ENCODE results near the gene CCDC121.
"Not testable (repeated sequence)": the region's sequence is repeated elsewhere in the genome, so short reads cannot be mapped to it uniquely, and the experiment has no call there.

The CCDC121 gene

GRCh38 chr2:27595412-27595811, 33.4 kb downstream of the CCDC121 start:
- not testable (repeated sequence) for H3K4me1 ChIP-seq (ENCODE audit: insufficient read depth, low read length); H3K4me3 ChIP-seq (ENCODE audit: low read length); H3K27ac ChIP-seq (ENCODE audit: low read depth, low read length); H3K27me3 ChIP-seq (ENCODE audit: insufficient read depth, low read length); H3K9ac ChIP-seq (ENCODE audit: low read depth, low read length)
- 96% methylated on average over 9 of the region's 9 CpGs for WGBS
- peaks cover 18% of the 10 kb centered on the region for H3K36me3 ChIP-seq (ENCODE audit: insufficient read depth, low read length)
- H3K9me3 ChIP-seq (ENCODE audit: insufficient read depth, low read depth, low read length): peaks cover 28% of the 10 kb centered on the region

DNA sequence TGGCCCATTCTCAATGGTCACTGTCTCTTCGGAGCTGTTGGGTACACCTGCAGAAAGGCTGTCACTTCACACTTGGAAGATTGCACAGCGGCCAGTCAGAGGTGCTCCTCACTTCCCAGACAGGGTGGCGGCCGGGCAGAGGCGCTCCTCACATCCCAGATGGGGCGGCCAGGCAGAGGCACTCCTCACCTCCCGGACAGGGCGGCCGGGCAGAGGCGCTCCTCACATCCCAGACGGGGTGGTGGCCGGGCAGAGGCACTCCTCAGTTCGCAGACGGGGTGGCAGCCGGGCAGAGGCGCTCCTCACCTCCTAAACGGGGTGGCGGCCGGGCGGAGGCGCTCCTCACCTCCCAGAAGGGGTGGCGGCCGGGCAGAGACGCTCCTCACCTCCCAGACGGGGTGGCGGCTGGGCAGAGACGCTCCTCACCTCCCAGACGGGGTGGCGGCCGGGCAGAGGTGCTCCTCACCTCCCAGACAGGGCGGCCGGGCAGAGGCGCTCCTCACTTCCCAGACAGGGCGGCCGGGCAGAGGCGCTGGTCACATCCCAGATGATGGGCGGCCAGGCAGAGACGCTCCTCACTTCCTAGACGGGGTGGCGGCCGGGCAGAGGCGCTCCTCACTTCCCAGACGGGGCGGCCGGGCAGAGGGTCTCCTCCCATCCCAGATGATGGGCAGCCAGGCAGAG, 34.6 kb downstream of the CCDC121 start:
- 96% methylated on average over 45 of the region's 45 CpGs for WGBS
- not testable (repeated sequence) for H3K4me1 ChIP-seq (ENCODE audit: insufficient read depth, low read length); H3K27me3 ChIP-seq (ENCODE audit: insufficient read depth, low read length); H3K27ac ChIP-seq (ENCODE audit: low read depth, low read length); H3K36me3 ChIP-seq (ENCODE audit: insufficient read depth, low read length); H3K9ac ChIP-seq (ENCODE audit: low read depth, low read length); H3K4me3 ChIP-seq (ENCODE audit: low read length)
- H3K9me3 ChIP-seq (ENCODE audit: insufficient read depth, low read depth, low read length): peaks cover 35% of the 10 kb centered on the region

GRCh38 chr2:27593240-27593639, 35.6 kb downstream of the CCDC121 start:
- Histone ChIP-seq H3K4me3 (ENCODE audit: low read length) (no peak overlapping the region), H3K9me3 (ENCODE audit: insufficient read depth, low read depth, low read length) (peaks cover 35% of the 10 kb centered on the region), H3K27ac (ENCODE audit: low read depth, low read length) (no peak overlapping the region), H3K27me3 (ENCODE audit: insufficient read depth, low read length) (no peaks in the 10 kb centered on the region), H3K9ac (ENCODE audit: low read depth, low read length) (no peak overlapping the region), H3K36me3 (ENCODE audit: insufficient read depth, low read length) (peaks cover 3% of the 10 kb centered on the region; the same call in 1 of the 2 replicates), H3K4me1 (ENCODE audit: insufficient read depth, low read length) (no peaks in the 10 kb centered on the region)
- 97% methylated on average over 2 of the region's 2 CpGs for WGBS

GRCh38 chr2:27591745-27592144, 37.1 kb downstream of the CCDC121 start:
- H3K4me1 ChIP-seq (ENCODE audit: insufficient read depth, low read length): no peaks in the 10 kb centered on the region
- no peak overlapping the region for H3K4me3 ChIP-seq (ENCODE audit: low read length)
- H3K36me3 ChIP-seq (ENCODE audit: insufficient read depth, low read length): no peaks in the 10 kb centered on the region; the same call in 1 of the 2 replicates
- no peak overlapping the region for H3K9ac ChIP-seq (ENCODE audit: low read depth, low read length)
- no peaks in the 10 kb centered on the region for H3K27me3 ChIP-seq (ENCODE audit: insufficient read depth, low read length)
- no peak overlapping the region for H3K27ac ChIP-seq (ENCODE audit: low read depth, low read length)
- peaks cover 35% of the 10 kb centered on the region for H3K9me3 ChIP-seq (ENCODE audit: insufficient read depth, low read depth, low read length)
- WGBS: 95% methylated on average over 3 of the region's 3 CpGs

- Histone ChIP-seq H3K9me3 (ENCODE audit: insufficient read depth, low read depth, low read length) (peaks cover 19% of the 10 kb centered on the region), H3K27ac (ENCODE audit: low read depth, low read length) (no peak overlapping the region), H3K9ac (ENCODE audit: low read depth, low read length) (no peak overlapping the region), H3K4me1 (ENCODE audit: insufficient read depth, low read length) (peaks cover 3% of the 10 kb centered on the region; the same call in 1 of the 2 replicates), H3K36me3 (ENCODE audit: insufficient read depth, low read length) (no peaks in the 10 kb centered on the region; the same call in 1 of the 2 replicates), H3K4me3 (ENCODE audit: low read length) (no peak overlapping the region), H3K27me3 (ENCODE audit: insufficient read depth, low read length) (no peaks in the 10 kb centered on the region)
- WGBS: 100% methylated on average over 1 of the region's 2 CpGs
These were observed 40.5 kb downstream of the CCDC121 start for GRCh38 chr2:27588308-27588707.

DNA sequence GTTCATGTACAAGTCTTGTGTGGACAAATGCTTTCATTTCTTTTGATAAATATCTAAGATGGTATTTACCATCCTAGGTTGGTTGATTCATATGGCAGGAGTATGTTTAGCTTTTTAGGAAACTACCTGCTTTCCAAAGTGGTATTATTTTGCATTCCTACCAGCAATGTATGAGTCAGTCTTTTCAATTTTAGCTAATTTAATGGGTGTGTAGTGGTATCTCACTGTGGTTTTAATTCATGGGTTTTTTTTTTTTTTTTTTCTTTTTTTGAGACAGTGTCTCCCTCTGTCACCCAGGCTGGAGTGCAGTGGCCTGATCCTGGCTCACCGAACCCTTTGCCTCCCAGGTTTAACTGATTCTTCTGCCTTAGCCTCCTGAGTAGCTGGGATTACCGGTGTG, 41.8 kb downstream of the CCDC121 start:
- Histone ChIP-seq H3K9ac (ENCODE audit: low read depth, low read length) (no peak overlapping the region), H3K36me3 (ENCODE audit: insufficient read depth, low read length) (no peaks in the 10 kb centered on the region; the same call in 1 of the 2 replicates), H3K4me1 (ENCODE audit: insufficient read depth, low read length) (peaks cover 6% of the 10 kb centered on the region; the same call in 1 of the 2 replicates), H3K9me3 (ENCODE audit: insufficient read depth, low read depth, low read length) (peaks cover 10% of the 10 kb centered on the region; the same call in 1 of the 2 replicates), H3K27ac (ENCODE audit: low read depth, low read length) (no peak overlapping the region), H3K27me3 (ENCODE audit: insufficient read depth, low read length) (no peaks in the 10 kb centered on the region), H3K4me3 (ENCODE audit: low read length) (no peak overlapping the region)
- 100% methylated on average over 2 of the region's 2 CpGs for WGBS

GRCh38 chr2:27584597-27584996, 44.2 kb downstream of the CCDC121 start:
- Histone ChIP-seq H3K4me3 (ENCODE audit: low read length) (peak overlapping the region; percentile 74), H3K9me3 (ENCODE audit: insufficient read depth, low read depth, low read length) (no peaks in the 10 kb centered on the region; the same call in 1 of the 2 replicates), H3K36me3 (ENCODE audit: insufficient read depth, low read length) (no peaks in the 10 kb centered on the region), H3K4me1 (ENCODE audit: insufficient read depth, low read length) (peaks cover 6% of the 10 kb centered on the region; the same call in 1 of the 2 replicates), H3K9ac (ENCODE audit: low read depth, low read length) (no peak overlapping the region; the same call in 1 of the 2 replicates), H3K27me3 (ENCODE audit: insufficient read depth, low read length) (peaks cover 12% of the 10 kb centered on the region; the same call in 1 of the 2 replicates), H3K27ac (ENCODE audit: low read depth, low read length) (no peak overlapping the region)
- 85% methylated on average over 3 of the region's 3 CpGs for WGBS

DNA sequence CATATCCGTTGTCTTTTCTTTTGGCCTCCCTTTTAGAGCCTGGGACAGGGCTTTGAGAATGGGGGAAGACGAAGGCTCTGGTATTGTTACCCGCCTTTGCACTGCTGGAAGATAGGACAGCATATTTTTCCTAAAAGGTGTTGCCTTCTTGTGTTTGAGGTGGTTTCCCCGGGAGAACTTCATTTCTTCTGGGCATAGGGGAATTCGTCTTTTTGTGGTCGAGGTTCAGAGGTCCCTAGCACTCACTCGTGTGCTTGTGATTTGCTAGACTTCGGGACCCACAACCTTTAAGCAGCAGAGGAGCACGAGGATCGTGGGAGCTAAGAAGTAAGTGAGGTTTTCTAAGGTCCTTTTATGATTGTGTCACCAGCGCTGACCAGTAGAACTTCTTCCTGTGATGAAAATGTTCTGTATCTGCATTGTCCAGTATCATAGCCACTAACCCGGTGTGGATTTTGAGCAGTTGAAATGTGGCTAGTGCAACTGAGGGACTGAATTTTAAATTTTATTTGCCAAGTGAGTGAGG, 45.4 kb downstream of the CCDC121 start:
- Histone ChIP-seq H3K36me3 (ENCODE audit: insufficient read depth, low read length) (no peaks in the 10 kb centered on the region), H3K4me1 (ENCODE audit: insufficient read depth, low read length) (peaks cover 6% of the 10 kb centered on the region; the same call in 1 of the 2 replicates), H3K9me3 (ENCODE audit: insufficient read depth, low read depth, low read length) (no peaks in the 10 kb centered on the region), H3K27me3 (ENCODE audit: insufficient read depth, low read length) (peaks cover 16% of the 10 kb centered on the region; the same call in 1 of the 2 replicates), H3K9ac (ENCODE audit: low read depth, low read length) (peak overlapping the region; percentile 79), H3K27ac (ENCODE audit: low read depth, low read length) (no peak overlapping the region), H3K4me3 (ENCODE audit: low read length) (peak overlapping the region; percentile 74)
- 5% methylated on average over 12 of the region's 12 CpGs for WGBS

DNA sequence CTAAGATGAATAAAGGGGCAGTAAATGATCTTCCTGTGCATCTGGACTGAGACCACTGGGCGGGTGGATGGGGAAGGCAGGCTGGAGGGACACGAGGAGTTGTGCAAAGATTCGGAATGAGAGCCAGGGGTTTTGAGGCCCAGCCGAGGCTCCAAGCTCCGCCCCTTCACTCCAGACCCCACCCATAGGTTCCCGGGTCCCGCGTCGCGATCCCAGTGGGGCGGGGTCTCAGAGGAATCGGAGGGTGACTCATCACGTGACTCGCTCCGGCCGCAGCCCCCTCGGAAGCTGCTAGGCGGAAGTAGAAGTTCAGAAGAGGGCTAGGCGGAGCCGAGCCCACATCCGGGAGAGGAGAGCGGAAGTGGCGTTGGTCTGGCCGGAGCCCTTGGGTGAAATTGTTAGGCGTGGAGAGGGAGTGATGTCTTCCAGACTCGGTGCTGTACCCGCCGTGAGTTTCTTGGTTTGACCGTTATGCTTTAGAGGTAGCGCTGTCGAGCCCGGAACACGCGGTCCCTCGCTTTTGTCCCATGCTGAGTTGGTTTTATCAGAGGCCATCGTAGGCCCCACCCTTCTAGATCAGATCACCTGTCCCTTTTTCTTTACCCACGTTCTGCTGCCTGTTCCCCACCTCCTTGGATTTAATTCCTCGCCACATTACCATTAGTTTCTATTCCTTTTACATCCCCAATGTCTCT, 46.0 kb downstream of the CCDC121 start, which contains the start of gene ZNF512:
Gene ZNF512, plus strand, starts transcription at position 348 of the 695 bp plus-strand sequence. Its CDS starts 71 bp downstream, at position 419.
- H3K9me3 ChIP-seq (ENCODE audit: insufficient read depth, low read depth, low read length): no peaks in the 10 kb centered on the region
- H3K27me3 ChIP-seq (ENCODE audit: insufficient read depth, low read length): peaks cover 22% of the 10 kb centered on the region; the same call in 1 of the 2 replicates
- H3K36me3 ChIP-seq (ENCODE audit: insufficient read depth, low read length): no peaks in the 10 kb centered on the region
- peak within 1 kb of the TSS; percentile 79 for H3K9ac ChIP-seq (ENCODE audit: low read depth, low read length)
- H3K4me1 ChIP-seq (ENCODE audit: insufficient read depth, low read length): peaks cover 6% of the 10 kb centered on the region; the same call in 1 of the 2 replicates
- WGBS: 3% methylated on average over 38 of the region's 38 CpGs
- peak within 1 kb of the TSS; percentile 74 for H3K4me3 ChIP-seq (ENCODE audit: low read length)
- H3K27ac ChIP-seq (ENCODE audit: low read depth, low read length): 0 out of 2 replicates have a peak within 1 kb of the TSS, but pooled peaks have one; percentile 25

DNA sequence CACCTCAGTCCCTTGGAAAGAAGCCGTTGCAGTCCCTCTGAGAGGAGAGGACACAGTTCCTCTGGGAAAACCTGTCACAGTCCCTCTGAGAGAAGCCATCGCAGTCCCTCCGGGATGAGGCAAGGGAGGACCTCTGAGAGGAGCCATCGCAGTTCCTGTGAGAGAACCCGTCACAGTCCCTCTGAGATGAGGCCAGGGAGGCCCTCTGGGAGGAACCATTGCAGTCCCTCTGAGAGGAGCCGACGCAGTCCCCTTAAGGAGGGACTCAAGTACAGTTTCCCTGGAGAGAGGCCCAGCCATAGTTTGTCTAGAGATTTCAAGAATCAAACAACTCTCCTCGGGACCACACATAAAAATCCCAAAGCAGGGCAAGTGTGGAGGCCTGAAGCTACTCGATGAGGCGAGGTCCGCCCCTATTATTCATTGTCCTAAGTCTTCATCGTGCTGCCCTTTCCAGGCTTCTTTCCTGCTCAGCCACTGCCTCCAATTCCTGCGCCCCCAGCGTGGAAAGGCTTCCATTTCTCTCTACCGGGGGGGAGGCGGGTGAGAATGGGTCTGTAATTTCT, 46.6 kb downstream of the CCDC121 start:
- peak overlapping the region; percentile 74 for H3K4me3 ChIP-seq (ENCODE audit: low read length)
- no peaks in the 10 kb centered on the region for H3K36me3 ChIP-seq (ENCODE audit: insufficient read depth, low read length)
- peaks cover 6% of the 10 kb centered on the region; the same call in 1 of the 2 replicates for H3K4me1 ChIP-seq (ENCODE audit: insufficient read depth, low read length)
- H3K9ac ChIP-seq (ENCODE audit: low read depth, low read length): peak overlapping the region; percentile 52
- peaks cover 22% of the 10 kb centered on the region; the same call in 1 of the 2 replicates for H3K27me3 ChIP-seq (ENCODE audit: insufficient read depth, low read length)
- H3K27ac ChIP-seq (ENCODE audit: low read depth, low read length): 0 out of 2 replicates have a peak overlapping the region, but pooled peaks have one; percentile 25
- 89% methylated on average over 16 of the region's 16 CpGs for WGBS
- 0 out of 2 replicates have a peak, but pooled peaks cover 2% of the 10 kb centered on the region for H3K9me3 ChIP-seq (ENCODE audit: insufficient read depth, low read depth, low read length)

Data from HUES64 (cell line).